Right lobe of liver (tissue), 6 donors: ENCODE results near the gene DENND2C. TPM values are rescaled to one million over a fixed set of nuclear protein-coding genes. Genes with fewer than 3 reads are reported as not detected.

Experiments used
- ATAC-seq, 4 donors: fragments of 200-7000 bp; cut with Tn5 transposase; one replicate each; pipeline ENCODE4 v1.9.1; 2020; ENCODE audit warnings: mild to moderate bottlenecking in 4 of 4, moderate library complexity in 4 of 4
- DNase-seq, 3 donors: peaks; one replicate each; pipeline ENCODE4 v3.0.0-alpha.2; 2020
- H3K27ac ChIP-seq, 3 donors: fragments of 200-600 bp; one replicate each; pipeline ENCODE4 v1.8.0; 2022
- H3K27me3 ChIP-seq, 2 donors: fragments of 200-600 bp; one replicate each; pipeline ENCODE4 v1.8.0; 2022
- H3K36me3 ChIP-seq, 4 donors: fragments of 200-600 bp; sonication (generic) in 1 of 4; one replicate each; pipeline versions ENCODE4 v1.5.1 to v1.8.0; 2017 to 2022; ENCODE audit warnings: control low read depth in 1 of 4
- H3K4me1 ChIP-seq, 4 donors: fragments of 200-600 bp; sonication (generic) in 1 of 4; one replicate each; pipeline versions ENCODE4 v1.5.1 to v1.8.0; 2017 to 2022; ENCODE audit warnings: control low read depth in 1 of 4
- H3K4me3 ChIP-seq, 3 donors: fragments of 200-600 bp; one replicate each; pipeline ENCODE4 v1.8.0; 2022
- H3K9me3 ChIP-seq, 4 donors: fragments of 200-600 bp; sonication (generic) in 1 of 4; one replicate each; pipeline versions ENCODE4 v1.5.1 to v1.8.0; 2017 to 2022; ENCODE audit warnings: control low read depth in 1 of 4
- CTCF ChIP-seq, 4 donors: fragments of 200-600 bp in 3 of 4; fragments of 450-650 bp in 1 of 4; IDR thresholded peaks; one replicate each; pipeline versions ENCODE4 v1.5.1 to v1.8.0; 2016 to 2022; ENCODE audit warnings: antibody characterized with exemption in 4 of 4, mild to moderate bottlenecking in 2 of 4
- POLR2A ChIP-seq: fragments of 450-650 bp; IDR thresholded peaks from one replicate; pipeline ENCODE4 v1.6.1; 2017; ENCODE audit warnings: antibody characterized with exemption, mild to moderate bottlenecking
- WGBS: methylation state at CpG from one replicate; pipeline ENCODE4 v1.1.6; 2018; ENCODE audit warnings: low coverage, low lambda C conversion rate; ENCODE audit not compliant: insufficient coverage; ENCODE audit errors: missing lambda C conversion rate; 5-methylcytosine and 5-hydroxymethylcytosine counted together
- intact Hi-C, 2 donors: fragments of 100-400 bp; cut with DNase I; formaldehyde crosslinking; loops; one replicate each; pipeline versions ENCODE4 v1.11.2 to v1.14.1; 2022
- total RNA-seq, 6 experiments: library from RNA; depleted of rRNA in 2 of 6; stranded (reverse); fragments of >200 nt in 2 of 6; fragmentation: NEBNext Ultra II Directional in 3 of 6; extraction: Animal tissue kit (Norgen Biotek cat#: 25700) in 3 of 6; gene quantifications; one replicate each; pipeline versions ENCODE4 v1.1.0 to v1.2.4, GENCODE V29; 2016 to 2023
- donor health status: DM: no; HTN: yes; CAD: no.
- donor health status: DM: no; HTN: no; CAD: no.
- donor health status: DM: no; HTN: no; CAD: no.
- donor health status: DM: no; HTN: yes; CAD: no.
- donor health status: DM: no; HTN: yes; CAD: no.

DENND2C gene
- total RNA-seq, 6 experiments from 2014 or later = 2.5 to 5.1 (median 4.4) TPM

GRCh38 chr1:114587203-114587991 is 82.5 kb downstream of the DENND2C start:
- Histone ChIP-seq H3K9me3 (no peaks in the 10 kb centered on the region), H3K4me1 (peaks cover 0 to 21% (median 8%) of the 10 kb centered on the region in 4 donors), H3K27me3 (no peaks in the 10 kb centered on the region), H3K27ac (peak overlapping the region; percentile 74 to 89 (median 87)), H3K36me3 (no peaks in the 10 kb centered on the region), H3K4me3 (peak overlapping the region; percentile 12 to 37 (median 37))
- WGBS = 47% methylated on average over 15 of the region's 16 CpGs
- DNase-seq (peak in 1 of 3 donors; percentile 52), ATAC-seq (peak; percentile 57 to 80 (median 74))
- intact Hi-C loops = no loop called here
- TF ChIP-seq POLR2A (peak; percentile 11), CTCF (IDR thresholded peaks at IDR 0.05) (no peak)

- intact Hi-C loops = no loop called here
- Histone ChIP-seq H3K4me1 (peaks cover 0 to 25% (median 10%) of the 10 kb centered on the region in 4 donors), H3K36me3 (no peaks in the 10 kb centered on the region), H3K4me3 (peak overlapping the region; percentile 12 to 37 (median 37)), H3K9me3 (no peaks in the 10 kb centered on the region), H3K27ac (peak overlapping the region; percentile 74 to 89 (median 87)), H3K27me3 (no peaks in the 10 kb centered on the region)
- DNase-seq (no peak), ATAC-seq (no peak)
- TF ChIP-seq CTCF (IDR thresholded peaks at IDR 0.05) (no peak), POLR2A (no peak)
- 95% methylated on average over 4 of the region's 5 CpGs for WGBS
Observed at GRCh38 chr1:114586513-114587047, 83.3 kb downstream of the DENND2C start.

GRCh38 chr1:114585231-114585630 is 84.6 kb downstream of the DENND2C start:
- H3K27me3 ChIP-seq = no peaks in the 10 kb centered on the region
- no peak overlapping the region for H3K27ac ChIP-seq
- no peak for DNase-seq
- WGBS = 80% methylated on average over 1 of the region's 1 CpG
- TF ChIP-seq POLR2A (no peak), CTCF (IDR thresholded peaks at IDR 0.05) (no peak)
- peaks cover 0 to 31% (median 10%) of the 10 kb centered on the region in 4 donors for H3K4me1 ChIP-seq
- intact Hi-C loops = no loop called here
- no peak for ATAC-seq
- no peak overlapping the region for H3K4me3 ChIP-seq
- H3K36me3 ChIP-seq = no peaks in the 10 kb centered on the region
- H3K9me3 ChIP-seq = no peaks in the 10 kb centered on the region

GRCh38 chr1:114581335-114582287 is 88.2 kb downstream of the DENND2C start, which contains the start of gene BCAS2:
TSS of gene BCAS2 (minus strand) at chr1:114581615. CDS start at chr1:114581591, 24 bp downstream.
- DNase-seq (peak; percentile 93 to 97 (median 97)), ATAC-seq (peak; percentile 97 to 99 (median 98))
- H3K9me3 ChIP-seq = no peaks in the 10 kb centered on the region
- peak within 1 kb of the TSS; percentile 56 to 77 (median 61) for H3K4me3 ChIP-seq
- peaks cover 0 to 21% (median 7%) of the 10 kb centered on the region in 4 donors for H3K4me1 ChIP-seq
- TF ChIP-seq POLR2A (peak; percentile 90), CTCF (IDR thresholded peaks at IDR 0.05) (no peak)
- intact Hi-C loops = no loop called here
- H3K27me3 ChIP-seq = no peaks in the 10 kb centered on the region
- H3K36me3 ChIP-seq = peaks cover 0 to 25% (median 2%) of the 10 kb centered on the region in 4 donors
- WGBS = 8% methylated on average over 39 of the region's 40 CpGs
- H3K27ac ChIP-seq = peak within 1 kb of the TSS; percentile 83 to 98 (median 93)
